HFF-Myc (cell line): ENCODE results near the gene RASIP1.
A peak's percentile ranks its signal among the peaks of the same experiment; 100 is the strongest.

Experiments
- DNase-seq: peaks from one replicate; pipeline ENCODE4 v3.0.0-alpha.2; 2011; ENCODE audit warnings: low read depth; ENCODE audit errors: extremely low read depth
- H3K4me3 ChIP-seq: replicated peaks from 2 replicates; pipeline ENCODE4 v1.5.1; 2011; ENCODE audit warnings: low read depth, mild to moderate bottlenecking, control low read depth, low read length
- CTCF ChIP-seq: IDR thresholded peaks from 2 replicates; pipeline ENCODE4 v1.5.1; 2012; ENCODE audit warnings: mild to moderate bottlenecking, low read depth, low read length, control low read depth; ENCODE audit errors: missing control alignments

The RASIP1 gene

GRCh38 chr19:48746738-48747575 is 6.5 kb upstream of the RASIP1 start, which contains the start of gene IZUMO1:
Gene IZUMO1 (minus strand): TSS chr19:48746909. CDS start chr19:48745859, 1,050 bp downstream.
- TF ChIP-seq CTCF = no peak
- H3K4me3 ChIP-seq = peak within 1 kb of the TSS; percentile 49
- peak; percentile 73 for DNase-seq

- no peak for DNase-seq
- no peak overlapping the region for H3K4me3 ChIP-seq
- no peak for TF ChIP-seq CTCF
Measured at GRCh38 chr19:48746110-48746509, 5.7 kb upstream of the RASIP1 start.

DNA sequence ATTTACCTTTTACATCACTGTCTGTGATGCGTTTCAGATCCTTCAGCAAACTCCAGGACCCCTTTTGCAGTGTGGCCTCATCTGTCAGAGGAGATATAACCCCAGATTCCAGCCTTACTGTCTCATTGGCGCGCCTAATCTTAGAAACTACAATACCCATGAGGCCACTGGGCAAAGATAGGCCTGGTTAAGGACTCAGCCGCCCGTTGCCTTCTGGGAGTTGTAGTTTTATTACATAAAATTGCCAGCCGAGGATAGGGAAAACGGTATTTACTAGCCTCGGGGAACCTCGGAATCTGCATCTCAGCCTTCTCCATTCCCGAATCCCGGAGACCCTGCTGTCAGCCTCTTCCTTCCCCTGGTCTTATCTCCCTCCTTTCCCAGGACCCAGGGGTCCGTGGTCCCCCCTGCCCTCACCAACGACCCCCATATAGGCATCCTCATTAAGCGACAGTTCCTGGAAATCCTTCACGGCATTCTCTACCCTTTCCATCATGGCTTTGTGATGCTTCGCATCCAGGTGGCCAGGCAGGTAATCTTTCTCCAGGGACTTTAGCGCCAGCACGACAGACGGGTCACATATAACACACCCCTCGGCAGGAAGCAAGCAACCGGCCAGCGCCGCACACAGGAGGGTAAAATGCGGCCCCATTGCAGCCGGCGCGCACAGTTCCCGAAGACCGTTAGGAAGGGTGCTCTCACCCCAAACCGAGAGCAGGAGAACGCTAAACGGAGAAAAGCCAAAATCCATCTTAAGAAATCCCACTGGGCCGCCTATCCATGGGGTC is 5.0 kb upstream of the RASIP1 start:
- H3K4me3 ChIP-seq = no peak overlapping the region
- no peak for TF ChIP-seq CTCF
- no peak for DNase-seq

DNA sequence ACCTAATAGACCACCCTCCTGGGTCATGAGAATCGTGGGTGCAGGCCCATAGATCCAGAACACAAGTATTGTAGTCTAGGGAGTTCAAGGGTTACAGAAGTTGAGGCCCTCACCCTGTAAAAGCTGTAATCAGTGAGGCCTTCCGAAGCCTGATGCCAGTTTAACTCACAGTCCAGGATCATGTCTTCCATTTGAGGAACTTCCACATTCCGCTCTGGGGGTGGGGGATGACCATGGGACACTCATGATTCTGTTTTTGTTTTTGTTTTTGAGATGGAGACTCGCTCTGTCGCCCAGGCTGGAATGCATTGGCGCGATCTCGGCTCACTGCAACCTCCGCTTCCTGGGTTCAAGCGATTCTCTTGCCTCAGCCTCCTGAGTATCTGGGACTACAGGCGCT is 1.7 kb upstream of the RASIP1 start:
- TF ChIP-seq CTCF = no peak
- no peak overlapping the region for H3K4me3 ChIP-seq
- DNase-seq = no peak

- DNase-seq = no peak
- TF ChIP-seq CTCF = no peak
- no peak overlapping the region for H3K4me3 ChIP-seq
Measured at GRCh38 chr19:48741129-48741999, 954 bp upstream of the RASIP1 start.

- H3K4me3 ChIP-seq = peak overlapping the region; percentile 41
- no peak for DNase-seq
- no peak for TF ChIP-seq CTCF
Measured at GRCh38 chr19:48739404-48740163, 826 bp downstream of the RASIP1 start.
